Hepatocyte (in vitro differentiated cells): ENCODE data around the gene KRTAP4-16. TPM values are rescaled to one million over a fixed set of nuclear protein-coding genes. Genes with fewer than 3 reads are reported as not detected.
"Not testable (repeated sequence)": the region's sequence is repeated elsewhere in the genome, so short reads cannot be mapped to it uniquely, and the experiment has no call there.

Experiments
- DNase-seq: peaks from one replicate; pipeline ENCODE4 v3.0.0-alpha.2; 2016; ENCODE audit warnings: low spot score
- H2AFZ ChIP-seq: fragments of 200-600 bp; sonication (generic); 2 replicates; pipeline ENCODE4 v1.6.0; 2016; ENCODE audit warnings: antibody characterized with exemption, mild to moderate bottlenecking
- H3K27ac ChIP-seq: fragments of 200-600 bp; sonication (generic); 2 replicates; pipeline ENCODE4 v1.5.1; 2016; ENCODE audit warnings: mild to moderate bottlenecking
- H3K27me3 ChIP-seq: fragments of 200-600 bp; sonication (generic); 2 replicates; pipeline ENCODE4 v1.6.1; 2016
- H3K36me3 ChIP-seq: fragments of 200-600 bp; sonication (generic); replicated peaks from 2 replicates; pipeline ENCODE4 v1.5.1; 2016; ENCODE audit warnings: low read depth; ENCODE audit not compliant: insufficient read depth
- H3K4me1 ChIP-seq: fragments of 200-600 bp; sonication (generic); 2 replicates; pipeline ENCODE4 v1.5.1; 2016; ENCODE audit warnings: mild to moderate bottlenecking, moderate library complexity; ENCODE audit not compliant: insufficient read depth
- H3K4me2 ChIP-seq: fragments of 200-600 bp; sonication (generic); 2 replicates; pipeline ENCODE4 v1.6.0; 2016
- H3K4me3 ChIP-seq: fragments of 200-600 bp; sonication (generic); 2 replicates; pipeline ENCODE4 v1.5.1; 2016; ENCODE audit warnings: mild to moderate bottlenecking
- H3K79me2 ChIP-seq: fragments of 200-600 bp; sonication (generic); 2 replicates; pipeline ENCODE4 v1.6.0; 2017; ENCODE audit warnings: mild to moderate bottlenecking
- H3K9me2 ChIP-seq: fragments of 200-600 bp; sonication (generic); replicated peaks from 2 replicates; pipeline ENCODE4 v1.6.0; 2017; ENCODE audit warnings: mild to moderate bottlenecking; ENCODE audit not compliant: insufficient read depth
- H3K9me3 ChIP-seq: fragments of 200-600 bp; sonication (generic); 2 replicates; pipeline ENCODE4 v1.5.1; 2016; ENCODE audit warnings: low read depth, mild to moderate bottlenecking
- H4K20me1 ChIP-seq: fragments of 200-600 bp; sonication (generic); 2 replicates; pipeline ENCODE4 v1.6.0; 2016; ENCODE audit warnings: mild to moderate bottlenecking; ENCODE audit not compliant: insufficient read depth, poor library complexity, severe bottlenecking
- CTCF ChIP-seq: fragments of 200-600 bp; sonication (generic); IDR thresholded peaks from 2 replicates; pipeline ENCODE4 v1.5.1; 2016; ENCODE audit warnings: antibody characterized with exemption, mild to moderate bottlenecking; ENCODE audit not compliant: poor library complexity
- EZH2 ChIP-seq: fragments of 200-600 bp; sonication (generic); IDR thresholded peaks from 2 replicates; pipeline ENCODE4 v1.6.1; 2016; ENCODE audit warnings: antibody characterized with exemption, mild to moderate bottlenecking, borderline replicate concordance
- EZH2phosphoT487 ChIP-seq: fragments of 200-600 bp; sonication (generic); IDR thresholded peaks from one replicate; pipeline ENCODE4 v1.6.1; 2018; ENCODE audit warnings: antibody characterized with exemption, mild to moderate bottlenecking, low read depth, moderate library complexity; ENCODE audit not compliant: unreplicated experiment, severe bottlenecking
- WGBS: methylation state at CpG from one replicate; pipeline ENCODE4 v1.1.6; 2016; ENCODE audit warnings: low lambda C conversion rate; ENCODE audit errors: missing lambda C conversion rate; 5-methylcytosine and 5-hydroxymethylcytosine counted together
- polyA plus RNA-seq: library from polyadenylated mRNA; unstranded; fragments of >200 nt; fragmentation: Nextera tagmentation; extraction: Ambion mirVana; gene quantifications from 2 replicates; pipeline ENCODE4 v1.2.1, GENCODE V29; 2016
- total RNA-seq: library from RNA; depleted of rRNA; stranded (reverse); fragments of >200 nt; gene quantifications from 2 replicates; pipeline ENCODE4 v1.2.3, GENCODE V29; 2014

Gene KRTAP4-16
- total and polyA plus RNA-seq, 2 experiments from 2014 or later: not detected

GRCh38 chr17:41121742-41122141, 19.7 kb upstream of the KRTAP4-16 start:
- Histone ChIP-seq H3K79me2 (no peaks in the 10 kb centered on the region), H3K36me3 (no peaks in the 10 kb centered on the region), H3K4me2 (no peak overlapping the region), H3K9me2 (no peaks in the 10 kb centered on the region), H2AFZ (no peak overlapping the region), H3K4me3 (no peak overlapping the region), H3K9me3 (no peaks in the 10 kb centered on the region), H3K27ac (no peak overlapping the region), H3K27me3 (no peaks in the 10 kb centered on the region), H3K4me1 (no peaks in the 10 kb centered on the region), H4K20me1 (no peaks in the 10 kb centered on the region)
- no peak for TF ChIP-seq EZH2phosphoT487
- TF ChIP-seq EZH2: no peak
- TF ChIP-seq CTCF: no peak
- 96% methylated on average over 2 of the region's 2 CpGs for WGBS
- no peak for DNase-seq

GRCh38 chr17:41119696-41120690, 18.0 kb upstream of the KRTAP4-16 start:
- not testable (repeated sequence) for H3K9me2 ChIP-seq, H3K9me3 ChIP-seq, H3K27me3 ChIP-seq, DNase-seq, H3K4me3 ChIP-seq, H4K20me1 ChIP-seq, H3K79me2 ChIP-seq, H3K4me2 ChIP-seq, H3K27ac ChIP-seq, H2AFZ ChIP-seq, H3K36me3 ChIP-seq, H3K4me1 ChIP-seq
- 79% methylated on average over 11 of the region's 11 CpGs for WGBS

- no peak overlapping the region for H3K4me2 ChIP-seq
Observed at GRCh38 chr17:41118721-41119120, 16.7 kb upstream of the KRTAP4-16 start.

GRCh38 chr17:41117846-41118386, 15.9 kb upstream of the KRTAP4-16 start, which contains the start of gene KRTAP4-11:
Gene KRTAP4-11, minus strand, starts transcription at chr17:41118373. Its CDS starts 58 bp downstream, at chr17:41118315.
- not testable (repeated sequence) for H3K36me3 ChIP-seq, H3K4me2 ChIP-seq
- 90% methylated on average over 10 of the region's 10 CpGs for WGBS

More at GRCh38 chr17:41118721-41119120, 16.7 kb upstream of the KRTAP4-16 start:
- WGBS: 97% methylated on average over 4 of the region's 4 CpGs
- Histone ChIP-seq H2AFZ (no peak overlapping the region), H3K9me3 (no peaks in the 10 kb centered on the region), H3K9me2 (no peaks in the 10 kb centered on the region), H3K36me3 (no peaks in the 10 kb centered on the region), H3K27ac (no peak overlapping the region), H3K27me3 (no peaks in the 10 kb centered on the region), H4K20me1 (no peaks in the 10 kb centered on the region), H3K4me3 (no peak overlapping the region), H3K79me2 (no peaks in the 10 kb centered on the region), H3K4me1 (no peaks in the 10 kb centered on the region)
- DNase-seq: no peak
- TF ChIP-seq EZH2phosphoT487 (no peak), EZH2 (no peak), CTCF (no peak)

More at GRCh38 chr17:41117846-41118386, 15.9 kb upstream of the KRTAP4-16 start, which contains the start of gene KRTAP4-11:
- H3K4me3 ChIP-seq, H3K79me2 ChIP-seq, H3K9me2 ChIP-seq, H2AFZ ChIP-seq, H3K27ac ChIP-seq, H3K4me1 ChIP-seq, H4K20me1 ChIP-seq, DNase-seq, H3K27me3 ChIP-seq, H3K9me3 ChIP-seq: not testable (repeated sequence)
